ENCODE measurements around the gene UCK2.

The UCK2 gene

GRCh38 chr1:165877940-165878556, 50.6 kb downstream of the UCK2 start:
- no peak for DNase-seq (ENCODE audit: low read depth in 3 of 3, low spot score in 1 of 3)

GRCh38 chr1:165879946-165880345, 52.5 kb downstream of the UCK2 start:
- no peak for DNase-seq (ENCODE audit: low read depth in 3 of 3, low spot score in 1 of 3)

GRCh38 chr1:165880993-165881392, 53.6 kb downstream of the UCK2 start:
- no peak for DNase-seq (ENCODE audit: low read depth in 3 of 3, low spot score in 1 of 3)

GRCh38 chr1:165882168-165882837, 54.9 kb downstream of the UCK2 start:
- DNase-seq (ENCODE audit: low read depth in 3 of 3, low spot score in 1 of 3): no peak

GRCh38 chr1:165883056-165883455, 55.6 kb downstream of the UCK2 start:
- no peak for DNase-seq (ENCODE audit: low read depth in 3 of 3, low spot score in 1 of 3)

GRCh38 chr1:165884009-165884689, 56.7 kb downstream of the UCK2 start:
- DNase-seq (ENCODE audit: low read depth in 3 of 3, low spot score in 1 of 3): no peak

- DNase-seq (ENCODE audit: low read depth in 3 of 3, low spot score in 1 of 3): no peak
Measured at GRCh38 chr1:165884690-165885304, 57.4 kb downstream of the UCK2 start.

- DNase-seq (ENCODE audit: low read depth in 3 of 3, low spot score in 1 of 3): no peak
Measured at GRCh38 chr1:165885305-165885694, 57.9 kb downstream of the UCK2 start.

- DNase-seq (ENCODE audit: low read depth in 3 of 3, low spot score in 1 of 3): no peak
Measured at GRCh38 chr1:165886193-165886592, 58.8 kb downstream of the UCK2 start.

GRCh38 chr1:165886983-165887382, 59.6 kb downstream of the UCK2 start:
- DNase-seq (ENCODE audit: low read depth in 3 of 3, low spot score in 1 of 3): no peak

- DNase-seq (ENCODE audit: low read depth in 3 of 3, low spot score in 1 of 3): no peak
Measured at GRCh38 chr1:165887877-165888551, 60.6 kb downstream of the UCK2 start.

GRCh38 chr1:165888552-165888920, 61.1 kb downstream of the UCK2 start:
- no peak for DNase-seq (ENCODE audit: low read depth in 3 of 3, low spot score in 1 of 3)

- no peak for DNase-seq (ENCODE audit: low read depth in 3 of 3, low spot score in 1 of 3)
Measured at GRCh38 chr1:165890684-165891083, 63.3 kb downstream of the UCK2 start.

GRCh38 chr1:165891111-165891860, 63.9 kb downstream of the UCK2 start:
- DNase-seq (ENCODE audit: low read depth in 3 of 3, low spot score in 1 of 3): no peak

- no peak for DNase-seq (ENCODE audit: low read depth in 3 of 3, low spot score in 1 of 3)
Measured at GRCh38 chr1:165892935-165893334, 65.5 kb downstream of the UCK2 start.

- no peak for DNase-seq (ENCODE audit: low read depth in 3 of 3, low spot score in 1 of 3)
Measured at GRCh38 chr1:165893507-165893906, 66.1 kb downstream of the UCK2 start.

GRCh38 chr1:165894591-165894990, 67.2 kb downstream of the UCK2 start:
- no peak for DNase-seq (ENCODE audit: low read depth in 3 of 3, low spot score in 1 of 3)

- DNase-seq (ENCODE audit: low read depth in 3 of 3, low spot score in 1 of 3): no peak
Measured at GRCh38 chr1:165895451-165895871, 68.0 kb downstream of the UCK2 start.

- no peak for DNase-seq (ENCODE audit: low read depth in 3 of 3, low spot score in 1 of 3)
Measured at GRCh38 chr1:165896277-165896676, 68.9 kb downstream of the UCK2 start.

- DNase-seq (ENCODE audit: low read depth in 3 of 3, low spot score in 1 of 3): no peak
Measured at GRCh38 chr1:165897326-165898303, 70.2 kb downstream of the UCK2 start.
